ENCODE data around the gene PREX1.

The PREX1 gene

GRCh38 chr20:48674461-48674860 is 153.3 kb downstream of the PREX1 start:
- DNase-seq = no peak

GRCh38 chr20:48673507-48673906 is 154.3 kb downstream of the PREX1 start:
- DNase-seq = no peak

GRCh38 chr20:48672324-48672723 is 155.5 kb downstream of the PREX1 start:
- no peak for DNase-seq

GRCh38 chr20:48671141-48671540 is 156.7 kb downstream of the PREX1 start:
- no peak for DNase-seq

GRCh38 chr20:48669946-48670605 is 157.7 kb downstream of the PREX1 start:
- no peak for DNase-seq

- DNase-seq = no peak
Observed at GRCh38 chr20:48668451-48668946, 159.3 kb downstream of the PREX1 start.

GRCh38 chr20:48667889-48668413 is 159.8 kb downstream of the PREX1 start:
- DNase-seq = no peak

GRCh38 chr20:48667481-48667880 is 160.3 kb downstream of the PREX1 start:
- DNase-seq = no peak

GRCh38 chr20:48665785-48666184 is 162.0 kb downstream of the PREX1 start:
- DNase-seq = no peak

- DNase-seq = no peak
Observed at GRCh38 chr20:48662711-48663110, 165.1 kb downstream of the PREX1 start.

- DNase-seq = no peak
Observed at GRCh38 chr20:48661575-48662455, 166.0 kb downstream of the PREX1 start.

- no peak for DNase-seq
Observed at GRCh38 chr20:48660788-48661187, 167.0 kb downstream of the PREX1 start.

- DNase-seq = no peak
Observed at GRCh38 chr20:48659858-48660257, 167.9 kb downstream of the PREX1 start.

- no peak for DNase-seq
Observed at GRCh38 chr20:48658505-48658904, 169.3 kb downstream of the PREX1 start.

- DNase-seq = no peak
Observed at GRCh38 chr20:48658198-48658476, 169.7 kb downstream of the PREX1 start.

- peak; percentile 64 for DNase-seq
Observed at GRCh38 chr20:48657426-48658197, 170.2 kb downstream of the PREX1 start.

- DNase-seq = no peak
Observed at GRCh38 chr20:48656661-48657211, 171.1 kb downstream of the PREX1 start.

GRCh38 chr20:48656137-48656536 is 171.7 kb downstream of the PREX1 start:
- DNase-seq = no peak

- no peak for DNase-seq
Observed at GRCh38 chr20:48653706-48654051, 174.1 kb downstream of the PREX1 start.

GRCh38 chr20:48652961-48653705 is 174.7 kb downstream of the PREX1 start:
- no peak for DNase-seq

- no peak for DNase-seq
Observed at GRCh38 chr20:48651960-48652359, 175.8 kb downstream of the PREX1 start.

GRCh38 chr20:48651271-48651670 is 176.5 kb downstream of the PREX1 start:
- no peak for DNase-seq
